Spleen (tissue), 7 donors: ENCODE measurements around the gene CLDN6.

Experiments used
- CTCF ChIP-seq, 11 experiments: fragments of 200-600 bp in 7 of 11; fragments of 450-650 bp in 4 of 11; sonication (generic) in 4 of 11; IDR thresholded peaks in 8 of 11; conservative IDR thresholded peaks in 3 of 11; 1 replicate in 7 of 11; 2 replicates in 4 of 11; pipeline versions ENCODE4 v1.4.0 to v1.8.0; 2016 to 2021; ENCODE audit warnings: antibody characterized with exemption in 11 of 11, inconsistent platforms in 4 of 11, mild to moderate bottlenecking in 1 of 11
- POLR2A ChIP-seq, 3 donors: fragments of 450-650 bp; IDR thresholded peaks; one replicate each; pipeline ENCODE4 v1.5.1; 2017; ENCODE audit warnings: antibody characterized with exemption in 3 of 3, mild to moderate bottlenecking in 1 of 3
- donor health status: DM: no; HTN: no; CAD: no; lungs with moderate emphysema.
- donor health status: DM: no; HTN: no; CAD: no.
- donor health status: DM: no; HTN: no; CAD: no.

- TF ChIP-seq POLR2A (IDR thresholded peaks at IDR 0.05) (no peak), CTCF (IDR thresholded peaks at IDR 0.05 in 8 of 11, conservative IDR thresholded peaks at IDR 0.05 in 3 of 11) (no peak)
These were observed 25.5 kb downstream of the CLDN6 start for GRCh38 chr16:2992383-2993081.
